ENCODE results near the gene GAN.
"Not testable (repeated sequence)": the region's sequence is repeated elsewhere in the genome, so short reads cannot be mapped to it uniquely, and the experiment has no call there.

Gene GAN

GRCh38 chr16:81399909-81400308, 85.1 kb downstream of the GAN start:
- no peak for DNase-seq (ENCODE audit: low read depth)

GRCh38 chr16:81401035-81401950, 86.5 kb downstream of the GAN start:
- DNase-seq (ENCODE audit: low read depth), result no peak

GRCh38 chr16:81403208-81403600, 88.4 kb downstream of the GAN start:
- DNase-seq (ENCODE audit: low read depth), result no peak

- peak; percentile 68 for DNase-seq (ENCODE audit: low read depth)
Observed at GRCh38 chr16:81403601-81404391, 89.0 kb downstream of the GAN start.

GRCh38 chr16:81405002-81405401, 90.2 kb downstream of the GAN start:
- DNase-seq (ENCODE audit: low read depth), result not testable (repeated sequence)

GRCh38 chr16:81405702-81406113, 90.9 kb downstream of the GAN start:
- no peak for DNase-seq (ENCODE audit: low read depth)

- no peak for DNase-seq (ENCODE audit: low read depth)
Observed at GRCh38 chr16:81408409-81408950, 93.7 kb downstream of the GAN start.

- DNase-seq (ENCODE audit: low read depth), result no peak
Observed at GRCh38 chr16:81409016-81409556, 94.3 kb downstream of the GAN start.

- DNase-seq (ENCODE audit: low read depth), result no peak
Observed at GRCh38 chr16:81410643-81411293, 96.0 kb downstream of the GAN start.

GRCh38 chr16:81413245-81413990, 98.7 kb downstream of the GAN start:
- DNase-seq (ENCODE audit: low read depth), result no peak

- DNase-seq (ENCODE audit: low read depth), result no peak
Observed at GRCh38 chr16:81415751-81416150, 101.0 kb downstream of the GAN start.

- DNase-seq (ENCODE audit: low read depth), result no peak
Observed at GRCh38 chr16:81416749-81417148, 102.0 kb downstream of the GAN start.

- no peak for DNase-seq (ENCODE audit: low read depth)
Observed at GRCh38 chr16:81417210-81417609, 102.4 kb downstream of the GAN start.

- no peak for DNase-seq (ENCODE audit: low read depth)
Observed at GRCh38 chr16:81419806-81420205, 105.0 kb downstream of the GAN start.

GRCh38 chr16:81421126-81421525, 106.4 kb downstream of the GAN start:
- no peak for DNase-seq (ENCODE audit: low read depth)

- DNase-seq (ENCODE audit: low read depth), result no peak
Observed at GRCh38 chr16:81421536-81421935, 106.8 kb downstream of the GAN start.

GRCh38 chr16:81422153-81422552, 107.4 kb downstream of the GAN start:
- not testable (repeated sequence) for DNase-seq (ENCODE audit: low read depth)

- DNase-seq (ENCODE audit: low read depth), result no peak
Observed at GRCh38 chr16:81424771-81425170, 110.0 kb downstream of the GAN start.

- no peak for DNase-seq (ENCODE audit: low read depth)
Observed at GRCh38 chr16:81427219-81427618, 112.5 kb downstream of the GAN start.

GRCh38 chr16:81429045-81429521, 114.3 kb downstream of the GAN start:
- no peak for DNase-seq (ENCODE audit: low read depth)

All from stimulated activated CD8-positive, alpha-beta memory T cell treated with anti-CD3 and anti-CD28 coated beads, Interleukin-12 subunit alpha, Interleukin-12 subunit beta, amount 100 ng/mL, for 1 hour (primary cell).